H9 (cell line): ENCODE data around the gene ZNF248. TPM values are rescaled to one million over a fixed set of nuclear protein-coding genes. Genes with fewer than 3 reads are reported as not detected.

Experiments
- DNase-seq: peaks from one replicate; pipeline ENCODE4 v3.0.0-alpha.2; 2017
- H2AFZ ChIP-seq: one replicate; pipeline ENCODE4 v1.6.1; 2013; ENCODE audit warnings: mild to moderate bottlenecking, low read length, control low read depth, moderate library complexity
- H2AK5ac ChIP-seq: 2 replicates; pipeline ENCODE4 v1.6.1; 2013; ENCODE audit warnings: low read length, control low read depth, mixed read lengths; ENCODE audit not compliant: insufficient read length
- H2BK120ac ChIP-seq: one replicate; pipeline ENCODE4 v1.6.1; 2013; ENCODE audit warnings: low read depth, mild to moderate bottlenecking, low read length, control low read depth, inconsistent platforms; ENCODE audit not compliant: poor library complexity, severe bottlenecking
- H2BK12ac ChIP-seq: 2 replicates; pipeline ENCODE4 v1.6.1; 2013; ENCODE audit warnings: low read length, control low read depth, mixed read lengths, low read depth; ENCODE audit not compliant: insufficient read length
- H2BK15ac ChIP-seq: 2 replicates; pipeline ENCODE4 v1.6.1; 2013; ENCODE audit warnings: low read depth, low read length, control low read depth
- H2BK20ac ChIP-seq: one replicate; pipeline ENCODE4 v1.6.1; 2013; ENCODE audit warnings: low read depth, mild to moderate bottlenecking, low read length, control low read depth, inconsistent platforms; ENCODE audit not compliant: poor library complexity, severe bottlenecking
- H2BK5ac ChIP-seq: 2 replicates; pipeline ENCODE4 v1.6.1; 2013; ENCODE audit warnings: low read length, control low read depth, mixed read lengths; ENCODE audit not compliant: insufficient read length
- H3K14ac ChIP-seq: 2 replicates; pipeline ENCODE4 v1.6.1; 2013; ENCODE audit warnings: low read length, control low read depth; ENCODE audit not compliant: insufficient read depth
- H3K18ac ChIP-seq: 2 replicates; pipeline ENCODE4 v1.6.1; 2013; ENCODE audit warnings: low read depth, mild to moderate bottlenecking, mixed read lengths, low read length, control low read depth; ENCODE audit not compliant: insufficient read length
- H3K23ac ChIP-seq: 2 replicates; pipeline ENCODE4 v1.6.1; 2013; ENCODE audit warnings: low read length, control low read depth, mixed read lengths, low read depth; ENCODE audit not compliant: insufficient read length
- H3K23me2 ChIP-seq: 2 replicates; pipeline ENCODE4 v1.6.1; 2013; ENCODE audit warnings: low read depth, mild to moderate bottlenecking, mixed read lengths, low read length, control low read depth; ENCODE audit not compliant: insufficient read length, poor library complexity, severe bottlenecking
- H3K27ac ChIP-seq: 2 replicates; pipeline ENCODE4 v1.5.1; 2013; ENCODE audit warnings: low read length, control low read depth, mixed read lengths, low read depth; ENCODE audit not compliant: insufficient read length
- H3K27me3 ChIP-seq: 2 replicates; pipeline ENCODE4 v1.6.1; 2013; ENCODE audit warnings: low read length, control low read depth, inconsistent platforms; ENCODE audit not compliant: insufficient read depth
- H3K4ac ChIP-seq: 2 replicates; pipeline ENCODE4 v1.6.1; 2013; ENCODE audit warnings: low read depth, mild to moderate bottlenecking, control low read depth, inconsistent platforms, low read length, moderate library complexity
- H3K4me1 ChIP-seq: 2 replicates; pipeline ENCODE4 v1.6.1; 2013; ENCODE audit warnings: low read length, control low read depth, inconsistent platforms; ENCODE audit not compliant: insufficient read depth
- H3K4me2 ChIP-seq: 2 replicates; pipeline ENCODE4 v1.6.1; 2013; ENCODE audit warnings: low read length, control low read depth, mixed read lengths; ENCODE audit not compliant: insufficient read length, insufficient read depth
- H3K56ac ChIP-seq: 2 replicates; pipeline ENCODE4 v1.6.1; 2013; ENCODE audit warnings: low read depth, mild to moderate bottlenecking, mixed read lengths, low read length, control low read depth; ENCODE audit not compliant: insufficient read length
- H3K79me1 ChIP-seq: 2 replicates; pipeline ENCODE4 v1.6.1; 2013; ENCODE audit warnings: low read depth, mild to moderate bottlenecking, moderate library complexity, low read length, control low read depth, inconsistent platforms; ENCODE audit not compliant: insufficient read depth, poor library complexity, severe bottlenecking
- H3K79me2 ChIP-seq: 2 replicates; pipeline ENCODE4 v1.6.1; 2013; ENCODE audit warnings: low read length, control low read depth, inconsistent platforms; ENCODE audit not compliant: insufficient read depth
- H3K9ac ChIP-seq: 2 replicates; pipeline ENCODE4 v1.6.1; 2013; ENCODE audit warnings: low read length, control low read depth, mixed read lengths; ENCODE audit not compliant: insufficient read length; ENCODE audit errors: extremely low read depth
- H3K9me3 ChIP-seq: one replicate; pipeline ENCODE4 v1.6.1; 2013; ENCODE audit warnings: low read depth, low read length, inconsistent platforms; ENCODE audit not compliant: control insufficient read depth
- H3T11ph ChIP-seq: one replicate; pipeline ENCODE4 v1.6.1; 2013; ENCODE audit warnings: mild to moderate bottlenecking, low read length, control low read depth, inconsistent platforms
- H4K20me1 ChIP-seq: one replicate; pipeline ENCODE4 v1.6.1; 2013; ENCODE audit not compliant: control insufficient read depth, insufficient read length, insufficient read depth
- H4K5ac ChIP-seq: 2 replicates; pipeline ENCODE4 v1.6.1; 2013; ENCODE audit warnings: low read depth, mild to moderate bottlenecking, mixed read lengths, low read length, control low read depth; ENCODE audit not compliant: insufficient read length
- H4K8ac ChIP-seq: replicated peaks from 2 replicates; pipeline ENCODE4 v1.6.1; 2013; ENCODE audit warnings: low read length, control low read depth, mixed read lengths, low read depth; ENCODE audit not compliant: insufficient read length
- H4K91ac ChIP-seq: 2 replicates; pipeline ENCODE4 v1.6.1; 2013; ENCODE audit warnings: low read depth, mild to moderate bottlenecking, moderate library complexity, mixed read lengths, low read length, control low read depth; ENCODE audit not compliant: insufficient read length
- H3K27ac Mint-ChIP-seq, 3 experiments: 2 replicates in 2 of 3; 3 replicates in 1 of 3; pipeline ENCODE4 v1.8.0; 2020 to 2021; ENCODE audit warnings: mixed read lengths in 3 of 3, mild to moderate bottlenecking in 1 of 3, moderate library complexity in 1 of 3
- H3K27me3 Mint-ChIP-seq: 2 replicates; pipeline ENCODE4 v1.8.0; 2021; ENCODE audit warnings: low read depth, mild to moderate bottlenecking, moderate library complexity, mixed read lengths
- H3K36me3 Mint-ChIP-seq, 3 experiments: 2 replicates in 2 of 3; 3 replicates in 1 of 3; pipeline ENCODE4 v1.8.0; 2020 to 2021; ENCODE audit warnings: low read depth in 3 of 3, mixed read lengths in 3 of 3; ENCODE audit not compliant: insufficient read depth in 1 of 3
- H3K4me1 Mint-ChIP-seq, 2 experiments: 2 replicates each; pipeline ENCODE4 v1.8.0; 2020; ENCODE audit warnings: mixed read lengths in 2 of 2
- H3K4me3 Mint-ChIP-seq, 2 experiments: 2 replicates in 1 of 2; 3 replicates in 1 of 2; pipeline ENCODE4 v1.8.0; 2020 to 2021; ENCODE audit warnings: mild to moderate bottlenecking in 2 of 2, mixed read lengths in 2 of 2, moderate library complexity in 1 of 2
- H3K9me3 Mint-ChIP-seq, 2 experiments: 2 replicates in 1 of 2; 3 replicates in 1 of 2; pipeline ENCODE4 v1.8.0; 2020; ENCODE audit warnings: mild to moderate bottlenecking in 2 of 2, mixed read lengths in 2 of 2, moderate library complexity in 1 of 2
- CTCF ChIP-seq: fragments of 200-600 bp; sonication (generic); conservative IDR thresholded peaks from 3 replicates; pipeline ENCODE4 v1.8.0; 2021; ENCODE audit warnings: antibody characterized with exemption, mild to moderate bottlenecking
- WGBS: extraction: QIAGEN DNeasy Blood & Tissue Kit; methylation state at CpG from one replicate; pipeline ENCODE4 v1.1.7; 2013; ENCODE audit warnings: missing lambda C conversion rate, low lambda C conversion rate, mixed read lengths; ENCODE audit not compliant: insufficient read length; ENCODE audit errors: extremely low coverage; 5-methylcytosine and 5-hydroxymethylcytosine counted together
- total RNA-seq: library from RNA; stranded (reverse); gene quantifications from 2 replicates; pipeline ENCODE4 v1.2.1, GENCODE V29; 2021

ZNF248 gene
- total RNA-seq, 1 experiment from 2014 or later, result 5.4 TPM

- no peaks in the 10 kb centered on the region for H3K23me2 ChIP-seq
- H4K5ac ChIP-seq, result no peak overlapping the region
- no peak for DNase-seq
- H2BK20ac ChIP-seq, result no peak overlapping the region
- peaks cover 3 to 11% (median 11%) of the 10 kb centered on the region in 3 experiments; a peak in 3 of 7 replicates for H3K36me3 Mint-ChIP-seq
- H3K79me2 ChIP-seq, result no peaks in the 10 kb centered on the region
- H3K14ac ChIP-seq, result no peak overlapping the region
- H2BK15ac ChIP-seq, result no peak overlapping the region
- no peak overlapping the region for H4K91ac ChIP-seq
- peaks cover 24% of the 10 kb centered on the region for H3K9me3 ChIP-seq
- no peak overlapping the region for H3K56ac ChIP-seq
- H3K4me1 ChIP-seq, result no peaks in the 10 kb centered on the region
- no peak overlapping the region for H3K27ac ChIP-seq
- no peaks in the 10 kb centered on the region for H3K4me1 Mint-ChIP-seq
- H2AFZ ChIP-seq, result no peak overlapping the region
- no peak overlapping the region for H4K8ac ChIP-seq
- no peak overlapping the region for H2BK5ac ChIP-seq
- H3K27me3 Mint-ChIP-seq, result no peaks in the 10 kb centered on the region
- no CpG with 5 or more reads among the region's 4 CpGs for WGBS
- peaks cover 80 to 83% of the 10 kb centered on the region in 2 experiments for H3K9me3 Mint-ChIP-seq
- H3K23ac ChIP-seq, result no peak overlapping the region
- H3K27ac Mint-ChIP-seq, result no peak overlapping the region
- H3K79me1 ChIP-seq, result no peaks in the 10 kb centered on the region
- H4K20me1 ChIP-seq, result no peaks in the 10 kb centered on the region
- no peak overlapping the region for H3K9ac ChIP-seq
- no peaks in the 10 kb centered on the region for H3K27me3 ChIP-seq
- H3K18ac ChIP-seq, result no peak overlapping the region
- no peak overlapping the region for H2BK12ac ChIP-seq
- no peak for TF ChIP-seq CTCF
- H3T11ph ChIP-seq, result no peak overlapping the region
- no peak overlapping the region for H3K4me2 ChIP-seq
- H2AK5ac ChIP-seq, result no peak overlapping the region
- no peak overlapping the region for H2BK120ac ChIP-seq
- no peak overlapping the region for H3K4ac ChIP-seq
- no peak overlapping the region for H3K4me3 Mint-ChIP-seq
Measured at GRCh38 chr10:37872955-37873354, 15.5 kb upstream of the ZNF248 start.
